Hindlimb muscle (tissue), 1 donor: Measurements from ENCODE around the gene SLC9A6. TPM values are rescaled to one million over a fixed set of nuclear protein-coding genes. Genes with fewer than 3 reads are reported as not detected.

Experiments
- DNase-seq: peaks from one replicate; pipeline ENCODE4 v3.0.0-alpha.2; 2013
- polyA plus RNA-seq: library from polyadenylated mRNA; unstranded; fragments of 120-200 nt; gene quantifications from one replicate; pipeline ENCODE4 v1.2.1, GENCODE V29; 2013; ENCODE audit not compliant: insufficient read length

Gene SLC9A6
- 7.7 TPM for polyA plus RNA-seq

GRCh38 chrX:135985157-135985972 lies at the start of gene SLC9A6:
TSS of gene SLC9A6 (plus strand) at chrX:135985435. CDS start at chrX:135985659, 224 bp downstream.
- peak; percentile 71 for DNase-seq

DNA sequence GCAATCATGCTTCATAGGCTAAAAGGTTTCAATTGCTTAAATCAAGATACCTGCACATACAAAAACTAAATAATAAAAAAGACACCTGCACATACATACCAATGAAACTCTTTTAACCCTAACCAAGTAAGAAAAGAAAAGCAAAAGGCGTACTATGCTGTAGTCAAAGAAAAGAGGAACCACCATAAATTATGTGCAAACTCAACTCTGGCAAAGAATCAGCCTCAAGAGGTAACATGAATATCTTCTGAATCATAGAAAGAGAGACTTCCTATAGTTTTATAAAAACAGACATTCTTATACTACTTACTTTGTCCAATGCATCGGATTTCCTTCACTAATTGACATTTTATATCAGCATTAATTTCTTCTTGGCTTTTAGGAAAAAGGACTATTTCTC lies 40.7 kb upstream of the SLC9A6 start:
- no peak for DNase-seq

GRCh38 chrX:135951291-135951690 lies 33.9 kb upstream of the SLC9A6 start:
- no peak for DNase-seq

- no peak for DNase-seq
Measured at GRCh38 chrX:135973025-135973547, 12.1 kb upstream of the SLC9A6 start.

GRCh38 chrX:135973548-135974278 lies 11.5 kb upstream of the SLC9A6 start, which contains the start of gene MMGT1:
TSS of gene MMGT1 (minus strand) at chrX:135973988. CDS start at chrX:135973675, 313 bp downstream.
- peak; percentile 83 for DNase-seq

GRCh38 chrX:135974279-135974856 lies 10.9 kb upstream of the SLC9A6 start:
- peak; percentile 69 for DNase-seq

GRCh38 chrX:135975421-135975820 lies 9.8 kb upstream of the SLC9A6 start:
- no peak for DNase-seq

GRCh38 chrX:135977611-135978010 lies 7.6 kb upstream of the SLC9A6 start:
- no peak for DNase-seq

GRCh38 chrX:135981010-135981409 lies 4.2 kb upstream of the SLC9A6 start:
- DNase-seq, result no peak

DNA sequence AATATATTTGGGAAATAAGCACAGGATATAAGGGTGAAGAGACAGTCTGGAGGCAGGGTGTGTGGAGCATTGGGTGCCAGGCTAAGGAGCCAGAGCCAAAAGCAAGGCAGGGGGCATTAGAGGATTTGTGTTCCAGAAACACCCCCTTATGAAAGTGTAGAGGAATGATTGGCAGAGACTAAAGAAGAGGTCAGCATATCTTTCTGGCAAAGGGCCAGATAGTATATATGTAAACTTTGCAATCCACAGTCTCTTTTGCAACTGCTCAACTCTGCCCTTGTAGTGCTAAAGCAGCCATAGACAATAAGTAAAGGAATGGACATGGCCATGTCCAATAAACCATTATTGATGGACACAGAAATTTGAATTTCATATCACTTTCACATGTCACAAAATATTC lies 3.6 kb upstream of the SLC9A6 start:
- DNase-seq, result no peak

GRCh38 chrX:135982860-135983259 lies 2.4 kb upstream of the SLC9A6 start:
- DNase-seq, result no peak

DNA sequence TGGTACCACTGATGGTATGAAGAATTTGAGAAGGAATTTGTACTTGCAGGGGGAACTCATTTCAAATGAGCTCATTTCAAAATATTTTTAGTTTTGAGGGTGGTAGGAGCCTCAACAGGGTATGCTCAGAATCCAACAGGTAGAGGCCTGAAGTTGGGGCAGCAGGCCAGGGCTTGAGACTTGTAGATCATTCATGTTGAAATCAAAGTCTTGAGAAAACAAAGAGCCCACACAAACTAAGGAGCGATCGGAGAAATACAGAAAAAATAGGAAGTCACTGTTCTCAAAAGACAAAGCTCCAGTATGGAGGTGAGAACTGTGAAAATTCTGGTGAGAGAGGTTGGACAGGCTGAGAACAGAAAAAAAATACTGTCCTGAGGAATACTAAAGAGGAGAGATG lies 979 bp upstream of the SLC9A6 start:
- no peak for DNase-seq

DNA sequence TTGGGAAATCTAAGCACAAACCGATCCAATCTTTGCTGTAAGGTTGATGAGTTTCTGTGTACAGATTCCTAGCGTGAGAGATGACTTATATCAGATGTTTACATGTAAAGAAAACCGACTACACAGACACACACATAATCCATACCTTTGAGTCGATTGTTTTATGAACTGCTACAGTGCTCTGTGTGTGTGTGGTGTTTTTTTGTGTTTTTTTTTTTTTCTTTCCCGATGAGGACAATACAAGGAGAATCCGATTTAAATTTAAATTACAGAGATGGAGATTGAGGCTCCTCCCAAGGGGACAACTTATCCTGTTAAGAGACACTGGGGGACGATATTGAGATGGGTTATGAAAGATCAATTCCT lies 461 bp upstream of the SLC9A6 start:
- no peak for DNase-seq

DNA sequence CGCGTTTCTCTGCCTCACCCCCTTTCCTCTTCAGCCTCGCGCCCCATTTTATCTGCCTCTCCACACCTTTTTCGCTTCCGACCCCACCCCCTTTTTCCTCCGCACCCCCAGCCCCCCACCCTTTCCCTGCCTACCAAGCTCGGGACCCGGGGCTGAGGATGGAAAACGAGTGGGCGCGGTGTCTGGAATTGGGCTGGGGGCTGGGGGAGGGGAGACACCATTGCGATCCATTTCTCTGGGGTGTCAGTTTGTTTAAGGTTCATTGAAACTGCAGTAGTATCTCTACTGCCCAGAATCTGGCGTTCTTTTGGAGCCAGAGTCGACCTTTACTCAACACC lies 707 bp downstream of the SLC9A6 start:
- no peak for DNase-seq

DNA sequence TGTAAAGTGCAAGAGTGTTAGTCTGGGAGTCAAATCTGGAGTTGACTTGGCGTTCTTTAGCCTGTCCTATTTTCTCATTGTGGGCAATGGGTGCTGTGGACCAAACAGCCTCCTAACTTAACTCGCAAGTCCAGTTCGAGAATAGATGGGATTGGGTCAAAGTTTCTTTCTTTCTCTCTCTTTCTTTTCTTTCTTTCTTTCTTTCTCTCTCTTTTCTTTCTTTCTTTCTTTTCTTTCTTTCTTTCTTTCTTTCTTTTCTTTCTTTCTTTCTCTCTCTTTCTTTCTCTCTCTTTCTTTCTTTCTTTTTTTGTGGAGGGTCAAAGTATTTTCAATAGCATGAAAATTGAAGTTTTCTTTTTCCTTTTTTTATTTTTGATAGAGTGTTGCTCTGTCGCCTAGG lies 3.0 kb downstream of the SLC9A6 start:
- DNase-seq, result no peak

GRCh38 chrX:136015016-136015415 lies 29.8 kb downstream of the SLC9A6 start:
- DNase-seq, result no peak

GRCh38 chrX:136016881-136017280 lies 31.6 kb downstream of the SLC9A6 start:
- DNase-seq, result no peak

- DNase-seq, result no peak
Measured at GRCh38 chrX:136019226-136019625, 34.0 kb downstream of the SLC9A6 start.

GRCh38 chrX:136021160-136021559 lies 35.9 kb downstream of the SLC9A6 start:
- no peak for DNase-seq

- no peak for DNase-seq
Measured at GRCh38 chrX:136021903-136022302, 36.7 kb downstream of the SLC9A6 start.

DNA sequence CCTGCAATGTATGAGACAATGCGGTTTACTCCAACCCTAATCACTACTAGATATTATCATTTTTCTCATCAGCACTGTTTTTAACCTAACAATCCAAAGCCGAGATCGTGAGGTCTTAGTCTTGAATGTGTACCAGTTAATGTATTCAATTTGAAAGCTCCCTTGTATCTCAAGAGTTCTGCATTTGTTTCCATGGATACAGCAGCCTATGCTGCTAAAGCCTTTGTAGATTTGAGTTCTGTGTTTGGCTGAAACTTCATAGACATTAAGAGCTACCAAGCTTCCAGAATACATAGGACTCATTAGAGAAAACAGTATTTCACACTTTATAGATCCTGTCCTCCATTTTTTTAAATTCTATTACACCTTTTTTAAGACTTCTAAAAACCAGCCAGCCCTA lies 39.9 kb downstream of the SLC9A6 start:
- no peak for DNase-seq

GRCh38 chrX:136028383-136028984 lies 43.2 kb downstream of the SLC9A6 start:
- DNase-seq, result no peak

DNA sequence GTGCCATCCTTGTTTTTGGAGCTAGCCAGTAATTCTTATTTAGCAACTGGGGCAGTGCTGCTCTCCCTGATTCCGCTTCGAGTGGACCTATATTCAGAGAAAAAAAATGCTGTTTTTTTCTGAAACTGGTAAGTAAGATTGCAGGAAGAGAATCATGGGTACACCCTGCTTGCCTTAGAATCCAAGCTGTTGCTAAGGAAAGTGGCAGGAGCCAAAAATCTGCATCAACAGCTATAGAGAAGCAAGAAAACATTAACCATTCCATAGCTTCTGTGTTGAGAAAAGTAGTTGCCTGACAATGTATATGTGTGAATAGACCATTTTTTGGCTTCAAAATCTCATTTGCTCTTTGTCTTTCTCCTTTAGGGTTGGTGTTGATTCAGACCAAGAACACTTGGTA lies 44.5 kb downstream of the SLC9A6 start:
- no peak for DNase-seq
